Measurements from ENCODE around the gene MYH7.

DNA sequence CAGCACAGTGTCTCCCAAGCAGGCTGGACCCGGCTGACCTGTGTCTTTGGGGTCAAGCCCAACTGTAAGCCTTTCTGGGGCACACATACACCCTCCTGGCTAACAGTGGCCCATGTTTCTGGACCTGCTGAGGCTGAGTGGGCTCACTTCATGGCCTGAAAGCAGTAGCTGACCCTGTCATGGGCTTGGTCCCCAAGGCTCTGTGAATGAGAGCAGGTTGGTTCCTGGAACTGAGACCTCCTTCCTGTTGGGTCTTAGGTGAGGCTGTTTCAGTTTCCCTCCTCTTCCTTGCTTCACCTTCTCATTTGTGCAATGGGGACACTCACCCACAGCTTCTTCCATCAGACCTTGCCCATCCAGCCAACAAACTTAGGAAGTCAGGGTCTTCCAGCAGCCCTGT, 63.6 kb downstream of the MYH7 start:
- no peak for TF ChIP-seq SMC3 (conservative IDR thresholded peaks at IDR 0.05; ENCODE audit: poor library complexity)
- no peak for TF ChIP-seq POLR2AphosphoS5 (IDR thresholded peaks at IDR 0.05)

Measured in neural cell (in vitro differentiated cells).